Measurements from ENCODE around the gene GOSR1.
"Not testable (repeated sequence)": the region's sequence is repeated elsewhere in the genome, so short reads cannot be mapped to it uniquely, and the experiment has no call there.

Gene GOSR1

GRCh38 chr17:30477083-30477773, at the start of gene GOSR1:
GOSR1 (plus strand) TSS chr17:30477408; CDS start chr17:30477434, 26 bp downstream.
- Mint-ChIP-seq H3K4me1 (peaks cover 20% of the 10 kb centered on the region), H3K27ac (peak within 1 kb of the TSS; percentile 99), H3K4me3 (peak within 1 kb of the TSS; percentile 98), H3K36me3 (ENCODE audit: low read depth) (peaks cover 26% of the 10 kb centered on the region), H3K9me3 (no peaks in the 10 kb centered on the region), H3K27me3 (ENCODE audit: low read depth, poor library complexity) (peaks cover 3% of the 10 kb centered on the region)
- DNase-seq = peak; percentile 90
- TF ChIP-seq, protein P1, sequence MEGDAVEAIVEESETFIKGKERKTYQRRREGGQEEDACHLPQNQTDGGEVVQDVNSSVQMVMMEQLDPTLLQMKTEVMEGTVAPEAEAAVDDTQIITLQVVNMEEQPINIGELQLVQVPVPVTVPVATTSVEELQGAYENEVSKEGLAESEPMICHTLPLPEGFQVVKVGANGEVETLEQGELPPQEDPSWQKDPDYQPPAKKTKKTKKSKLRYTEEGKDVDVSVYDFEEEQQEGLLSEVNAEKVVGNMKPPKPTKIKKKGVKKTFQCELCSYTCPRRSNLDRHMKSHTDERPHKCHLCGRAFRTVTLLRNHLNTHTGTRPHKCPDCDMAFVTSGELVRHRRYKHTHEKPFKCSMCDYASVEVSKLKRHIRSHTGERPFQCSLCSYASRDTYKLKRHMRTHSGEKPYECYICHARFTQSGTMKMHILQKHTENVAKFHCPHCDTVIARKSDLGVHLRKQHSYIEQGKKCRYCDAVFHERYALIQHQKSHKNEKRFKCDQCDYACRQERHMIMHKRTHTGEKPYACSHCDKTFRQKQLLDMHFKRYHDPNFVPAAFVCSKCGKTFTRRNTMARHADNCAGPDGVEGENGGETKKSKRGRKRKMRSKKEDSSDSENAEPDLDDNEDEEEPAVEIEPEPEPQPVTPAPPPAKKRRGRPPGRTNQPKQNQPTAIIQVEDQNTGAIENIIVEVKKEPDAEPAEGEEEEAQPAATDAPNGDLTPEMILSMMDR (IDR thresholded peaks at IDR 0.05) = peak; percentile 65

GRCh38 chr17:30427611-30428010, 49.6 kb upstream of the GOSR1 start:
- DNase-seq = no peak
- Mint-ChIP-seq H3K27me3 (ENCODE audit: low read depth, poor library complexity) (no peaks in the 10 kb centered on the region), H3K27ac (peak overlapping the region; percentile 12), H3K4me1 (no peaks in the 10 kb centered on the region), H3K4me3 (no peak overlapping the region), H3K36me3 (ENCODE audit: low read depth) (peaks cover 60% of the 10 kb centered on the region), H3K9me3 (no peaks in the 10 kb centered on the region)
- TF ChIP-seq, protein P1 (IDR thresholded peaks at IDR 0.05) = no peak

DNA sequence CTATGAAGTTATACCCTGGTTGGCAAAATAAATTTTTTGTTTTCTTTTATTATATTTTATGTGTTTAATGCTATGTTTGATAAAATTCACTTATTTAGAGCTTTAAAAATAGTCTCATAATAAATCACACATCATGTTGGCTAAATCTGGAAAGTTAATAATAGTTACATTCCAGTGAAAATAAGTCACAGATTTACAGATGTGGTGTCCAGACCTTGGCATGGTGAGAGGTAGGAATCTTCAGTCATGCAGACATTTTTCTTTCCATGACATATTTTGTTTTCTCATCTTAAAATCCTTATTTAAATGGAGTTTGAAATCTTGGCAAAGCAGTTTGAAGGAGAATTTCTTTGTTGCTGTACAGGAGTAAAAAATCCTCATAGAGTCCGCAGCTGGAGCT, 48.1 kb upstream of the GOSR1 start:
- no peaks in the 10 kb centered on the region for H3K27me3 Mint-ChIP-seq (ENCODE audit: low read depth, poor library complexity)

GRCh38 chr17:30433514-30433913, 43.7 kb upstream of the GOSR1 start:
- TF ChIP-seq, protein P1 (IDR thresholded peaks at IDR 0.05) = no peak
- no peaks in the 10 kb centered on the region for H3K4me1 Mint-ChIP-seq
- no peak overlapping the region for H3K27ac Mint-ChIP-seq
- no peak overlapping the region for H3K4me3 Mint-ChIP-seq
- H3K9me3 Mint-ChIP-seq = no peaks in the 10 kb centered on the region
- no peak for DNase-seq
- H3K27me3 Mint-ChIP-seq (ENCODE audit: low read depth, poor library complexity) = no peaks in the 10 kb centered on the region
- H3K36me3 Mint-ChIP-seq (ENCODE audit: low read depth) = peaks cover 72% of the 10 kb centered on the region

More for the DNA sequence above, 48.1 kb upstream of the GOSR1 start:
- H3K27ac Mint-ChIP-seq = no peak overlapping the region
- peaks cover 65% of the 10 kb centered on the region for H3K36me3 Mint-ChIP-seq (ENCODE audit: low read depth)
- no peaks in the 10 kb centered on the region for H3K9me3 Mint-ChIP-seq
- no peaks in the 10 kb centered on the region for H3K4me1 Mint-ChIP-seq
- DNase-seq = no peak
- TF ChIP-seq, protein P1 (IDR thresholded peaks at IDR 0.05) = no peak
- no peak overlapping the region for H3K4me3 Mint-ChIP-seq

GRCh38 chr17:30436729-30437128, 40.5 kb upstream of the GOSR1 start:
- Mint-ChIP-seq H3K36me3 (ENCODE audit: low read depth) (peaks cover 55% of the 10 kb centered on the region), H3K4me3 (no peak overlapping the region)
- TF ChIP-seq, protein P1 (IDR thresholded peaks at IDR 0.05) = no peak

DNA sequence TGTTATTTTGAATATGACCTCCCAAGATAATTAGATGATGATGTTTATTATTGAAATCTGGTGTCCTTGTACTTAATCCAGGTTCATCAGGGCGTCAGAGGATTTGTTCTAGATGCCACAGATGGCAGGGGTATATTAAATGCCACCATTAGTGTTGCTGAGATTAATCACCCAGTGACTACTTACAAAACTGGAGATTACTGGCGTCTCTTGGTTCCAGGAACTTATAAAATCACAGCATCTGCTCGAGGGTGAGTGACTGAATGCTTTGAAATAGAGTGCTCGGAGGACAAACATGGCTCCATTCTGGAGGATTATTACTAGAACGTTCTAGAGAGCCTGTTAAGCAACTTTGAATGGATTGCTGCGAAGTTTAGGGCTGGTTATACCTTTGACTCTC, 33.5 kb upstream of the GOSR1 start:
- H3K27ac Mint-ChIP-seq = peak overlapping the region; percentile 82
- H3K4me3 Mint-ChIP-seq = no peak overlapping the region

More at GRCh38 chr17:30436729-30437128, 40.5 kb upstream of the GOSR1 start:
- Mint-ChIP-seq H3K9me3 (no peaks in the 10 kb centered on the region), H3K27me3 (ENCODE audit: low read depth, poor library complexity) (no peaks in the 10 kb centered on the region), H3K27ac (no peak overlapping the region), H3K4me1 (no peaks in the 10 kb centered on the region)
- no peak for DNase-seq

GRCh38 chr17:30446640-30447039, 30.6 kb upstream of the GOSR1 start:
- H3K36me3 Mint-ChIP-seq (ENCODE audit: low read depth) = peaks cover 65% of the 10 kb centered on the region
- H3K9me3 Mint-ChIP-seq; H3K27me3 Mint-ChIP-seq (ENCODE audit: low read depth, poor library complexity); H3K4me3 Mint-ChIP-seq; H3K4me1 Mint-ChIP-seq; H3K27ac Mint-ChIP-seq; DNase-seq: not testable (repeated sequence)

More for the DNA sequence above, 33.5 kb upstream of the GOSR1 start:
- H3K4me1 Mint-ChIP-seq = no peaks in the 10 kb centered on the region
- H3K27me3 Mint-ChIP-seq (ENCODE audit: low read depth, poor library complexity) = peaks cover 3% of the 10 kb centered on the region
- TF ChIP-seq, protein P1 (IDR thresholded peaks at IDR 0.05) = no peak
- H3K36me3 Mint-ChIP-seq (ENCODE audit: low read depth) = peaks cover 53% of the 10 kb centered on the region
- no peaks in the 10 kb centered on the region for H3K9me3 Mint-ChIP-seq
- no peak for DNase-seq
